Measurements from ENCODE around the gene DCTN5. TPM values are rescaled to one million over a fixed set of nuclear protein-coding genes. Genes with fewer than 3 reads are reported as not detected.
A peak's percentile ranks its signal among the peaks of the same experiment; 100 is the strongest.
"Not testable (repeated sequence)": the region's sequence is repeated elsewhere in the genome, so short reads cannot be mapped to it uniquely, and the experiment has no call there.

Gene DCTN5
- 10 to 100 TPM; 78.7 to 81.3 TPM for total RNA-seq
- long read RNA-seq, full-length matches to known transcripts: 87 of 96 reads
- long read RNA-seq, partial matches to known transcripts: 1 of 96 reads
- long read RNA-seq, other reads (novel, unspliced or antisense): 8 of 96 reads

DNA sequence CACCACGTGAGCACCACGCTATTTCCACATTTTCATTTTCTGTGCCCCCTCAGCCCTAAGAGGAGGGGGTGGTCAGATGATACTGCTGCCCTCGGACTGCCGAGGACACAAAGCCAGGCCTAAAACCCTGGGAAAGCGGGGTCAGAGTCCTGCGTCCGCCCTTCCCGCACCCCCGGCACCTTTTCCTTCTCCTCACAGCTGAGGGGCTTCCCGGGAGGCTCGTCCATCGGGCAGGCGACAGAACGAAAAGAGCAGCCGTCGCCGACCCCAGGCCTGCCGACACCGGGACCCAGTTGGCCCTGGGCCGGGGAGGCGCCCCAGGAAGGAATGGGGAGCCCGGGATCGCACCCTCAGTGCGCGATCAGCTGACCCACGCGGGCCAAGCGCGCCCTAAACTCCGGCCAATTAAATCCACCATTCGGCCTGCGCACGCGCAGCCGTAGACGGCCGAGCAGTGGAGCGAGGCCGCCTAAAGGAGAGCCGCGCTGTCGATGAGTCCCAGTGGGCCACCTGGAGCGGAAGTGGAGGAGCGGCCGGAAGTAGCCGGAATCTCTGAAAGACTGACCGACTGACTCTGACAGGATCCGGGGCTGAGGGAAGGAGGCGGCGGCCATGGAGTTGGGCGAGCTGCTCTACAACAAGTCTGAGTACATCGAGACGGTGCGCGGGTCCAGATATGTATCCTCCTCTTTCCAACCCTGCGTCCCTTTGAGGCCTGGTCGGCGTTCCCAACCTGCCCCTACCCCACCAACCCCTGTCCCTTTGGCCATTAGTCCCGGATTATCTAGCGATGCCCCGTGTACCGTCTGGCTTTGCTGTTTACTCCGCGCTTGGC is at the start of gene DCTN5, which contains the start of gene PALB2:
TSS of gene DCTN5 (plus strand) at position 536 of the 835 bp plus-strand sequence. CDS start at position 613, 77 bp downstream.
TSS of gene PALB2 (minus strand) at position 380 of the 835 bp plus-strand sequence. CDS start at position 227, 153 bp downstream.
- intact Hi-C loops (cut with DNase I, micrococcal nuclease): no loop called here
- peak; percentile 92 to 94 for DNase-seq
- peak; percentile 98 for ATAC-seq

DNA sequence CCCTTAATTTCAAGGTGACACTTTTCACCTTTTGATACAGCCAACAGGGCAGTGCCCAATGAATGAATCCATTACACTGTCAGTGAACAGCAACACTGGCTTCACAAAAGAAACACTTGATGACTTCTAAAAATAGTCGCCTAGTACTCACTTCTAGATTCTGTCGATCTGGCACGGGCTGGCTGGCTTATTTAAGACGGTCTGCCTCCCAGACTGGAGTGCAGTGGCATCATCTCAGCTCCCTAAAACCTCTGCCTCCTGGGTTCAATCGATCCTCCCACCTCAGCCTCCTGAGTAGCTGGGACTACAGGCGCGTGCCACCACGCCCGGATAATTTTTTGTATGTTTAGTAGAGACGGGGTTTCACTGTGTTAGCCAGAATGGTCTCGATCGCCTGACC is 47.1 kb upstream of the DCTN5 start:
- ATAC-seq: no peak
- no peak for DNase-seq
- intact Hi-C loops (cut with DNase I, micrococcal nuclease): no loop called here

DNA sequence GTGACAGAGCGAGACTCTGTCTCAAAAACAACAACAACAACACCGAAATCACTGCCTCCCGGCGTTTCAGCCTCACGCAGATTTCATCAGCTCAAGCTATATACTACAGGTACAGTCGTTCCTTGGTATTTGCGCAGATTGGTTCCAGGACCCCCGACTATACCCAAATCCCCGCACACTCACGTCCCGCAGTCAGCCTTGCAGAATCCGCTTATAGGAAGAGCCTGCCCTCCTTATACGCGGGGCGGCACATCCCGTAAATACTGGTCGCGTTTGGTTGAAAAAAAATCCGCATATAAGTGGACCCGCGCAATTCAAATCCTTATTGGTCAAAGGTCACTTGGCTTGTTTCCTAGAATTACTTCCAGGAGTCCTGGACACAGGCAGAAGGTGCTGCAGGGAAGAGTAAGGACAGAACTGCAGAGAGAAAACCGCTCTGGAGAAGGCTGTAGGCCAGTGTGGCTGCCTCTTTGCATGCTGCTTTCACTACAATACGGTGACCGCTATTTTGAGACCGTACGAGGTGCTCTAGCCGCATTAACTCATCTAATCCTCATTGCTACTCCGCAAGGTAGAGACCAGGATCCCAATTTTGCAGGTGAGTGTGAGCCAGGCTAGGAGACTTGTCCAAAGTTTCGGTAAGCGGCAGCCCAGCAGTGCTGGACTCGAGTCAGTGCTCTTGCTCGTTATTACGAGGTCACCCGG is 45.9 kb upstream of the DCTN5 start:
- DNase-seq (peak in 1 of 2 donors; percentile 11), ATAC-seq (peak; percentile 68)
- intact Hi-C loops (cut with DNase I, micrococcal nuclease): no loop called here

DNA sequence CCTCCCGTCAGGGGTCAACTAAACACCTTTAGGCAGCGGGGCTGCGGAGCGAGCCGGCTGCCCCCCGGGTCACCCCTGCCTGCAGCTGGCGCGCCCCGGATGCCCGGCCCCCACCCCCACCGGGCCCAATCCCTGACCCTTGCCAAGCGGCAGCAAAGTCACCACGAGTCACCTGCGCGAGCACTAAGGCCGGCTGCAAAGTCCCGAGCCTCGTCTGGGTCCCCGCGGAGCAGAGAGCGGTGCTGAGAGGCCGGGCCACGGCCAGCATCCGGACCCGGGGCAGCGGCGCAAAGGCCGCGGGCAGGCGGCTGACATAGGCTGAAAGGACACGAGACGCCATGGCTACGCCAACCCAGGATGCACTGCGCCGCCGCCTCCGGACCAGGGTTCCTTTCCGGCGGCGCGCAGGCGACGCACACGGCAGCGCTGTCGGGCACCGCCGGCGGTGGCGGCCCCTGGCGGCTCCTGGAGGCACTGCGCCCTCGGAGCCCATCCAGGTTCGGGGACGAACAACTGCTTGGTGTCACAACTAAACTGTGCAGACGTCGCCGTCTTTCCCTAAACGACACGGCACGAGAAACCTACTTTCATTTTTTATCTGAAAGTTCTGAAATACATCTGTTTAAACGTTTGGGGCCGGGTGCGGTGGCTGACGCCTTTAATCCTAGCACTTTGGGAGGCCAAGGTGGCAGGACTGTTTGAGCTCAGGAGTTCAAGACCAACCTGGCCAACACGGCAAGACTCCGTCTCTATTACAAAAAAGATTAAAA is 45.1 kb upstream of the DCTN5 start, which contains the start of gene NDUFAB1:
TSS of gene NDUFAB1 (minus strand) at position 366 of the 770 bp plus-strand sequence. CDS start at position 340, 26 bp downstream.
- ATAC-seq (peak; percentile 99), DNase-seq (peak; percentile 86 to 94)
- intact Hi-C loops (cut with DNase I, micrococcal nuclease): no loop called here

DNA sequence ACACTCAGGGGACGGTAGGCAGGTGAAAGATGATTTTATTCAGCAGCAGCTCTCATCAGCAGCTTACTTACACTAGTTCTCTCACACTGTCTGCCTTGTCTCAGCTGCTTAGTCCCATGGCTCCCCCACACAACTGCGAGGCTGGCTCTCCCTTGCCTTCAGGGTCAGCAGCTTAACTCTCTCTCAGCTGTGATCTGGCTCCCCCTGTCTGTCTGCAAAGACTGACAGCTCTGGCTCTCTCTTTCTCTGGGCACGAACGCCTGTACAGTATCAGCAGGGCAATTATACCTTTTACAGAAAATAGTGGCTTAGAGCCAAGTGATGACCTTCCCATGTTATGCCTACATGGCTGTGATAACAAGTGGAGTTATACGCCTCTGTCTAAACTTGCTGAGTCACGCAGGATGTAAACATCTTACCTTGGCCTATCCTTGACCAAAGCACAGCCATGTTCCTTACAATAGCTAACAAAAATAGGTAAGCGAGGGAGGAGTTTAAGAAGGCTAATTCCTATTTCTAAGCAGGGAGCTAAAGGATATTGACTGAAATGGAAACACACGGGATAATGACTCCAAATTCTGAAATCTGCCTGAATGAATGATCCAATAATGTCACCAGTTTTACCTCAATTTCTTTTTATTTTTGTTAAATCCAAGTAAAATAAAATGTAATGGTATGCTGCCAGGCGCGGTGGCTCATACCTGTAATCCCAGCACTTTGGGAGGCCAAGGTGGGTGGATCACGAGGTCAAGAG is 44.1 kb upstream of the DCTN5 start:
- DNase-seq (peak in 1 of 2 donors; percentile 26), ATAC-seq (no peak)
- intact Hi-C loops (cut with DNase I, micrococcal nuclease): no loop called here

DNA sequence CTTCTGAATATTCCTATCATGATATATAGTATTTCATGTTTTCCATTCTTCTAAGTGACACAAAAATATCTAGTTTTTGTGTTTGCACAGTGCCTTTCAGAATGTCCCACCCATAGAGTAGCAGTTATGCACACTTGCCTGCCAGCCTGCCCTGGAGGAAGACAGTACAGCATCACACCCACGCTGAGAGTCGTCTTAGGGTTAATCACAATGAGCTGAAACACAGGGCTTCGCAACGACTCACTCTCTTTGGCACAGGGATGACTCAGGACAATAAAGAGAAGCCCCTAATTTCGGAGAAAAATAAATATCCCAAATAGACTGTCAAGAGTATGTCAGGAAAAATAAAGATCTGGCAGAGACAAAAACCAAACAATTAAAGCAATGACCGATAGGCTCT is 33.5 kb upstream of the DCTN5 start:
- intact Hi-C loops (cut with DNase I, micrococcal nuclease): no loop called here
- ATAC-seq (no peak), DNase-seq (no peak)

DNA sequence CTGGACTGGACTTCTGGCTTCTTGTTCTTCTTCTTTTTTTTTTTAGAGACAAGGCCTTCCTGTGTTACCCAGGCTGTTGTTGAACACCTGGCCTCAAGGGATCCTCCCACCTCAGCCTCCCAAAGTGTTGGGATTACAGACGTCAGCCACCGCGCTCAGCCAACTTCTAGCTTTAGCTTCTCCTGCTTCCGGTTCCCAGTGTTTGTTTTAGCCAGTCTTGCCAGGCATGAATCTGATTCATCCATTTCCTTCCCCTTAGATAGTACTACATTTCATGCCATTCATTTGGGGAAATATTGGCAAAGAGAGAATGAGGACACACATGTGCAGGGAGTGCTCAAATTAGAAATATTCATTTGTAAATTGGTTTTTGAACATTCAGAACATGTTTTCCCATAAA is 33.1 kb upstream of the DCTN5 start:
- intact Hi-C loops (cut with DNase I, micrococcal nuclease): no loop called here
- ATAC-seq: no peak
- DNase-seq: no peak

DNA sequence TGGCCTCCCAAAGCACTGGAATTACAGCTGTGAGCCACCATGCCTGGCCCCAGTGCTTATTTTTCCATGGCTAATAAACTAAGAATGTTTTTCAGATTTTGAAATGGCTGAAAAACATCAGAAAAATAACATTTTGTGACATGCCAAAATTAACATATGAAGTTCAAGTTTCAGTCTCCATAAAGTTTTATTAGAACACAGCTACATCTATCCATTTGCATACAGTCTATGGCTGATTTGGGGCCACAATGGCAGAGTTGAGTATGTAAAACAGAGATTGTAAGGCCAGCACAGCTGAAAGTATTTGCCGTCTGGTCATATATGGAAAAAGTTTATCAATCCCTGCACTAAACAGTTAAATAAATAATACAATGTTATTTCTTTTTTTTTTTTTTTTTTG is 31.3 kb upstream of the DCTN5 start:
- DNase-seq: no peak
- intact Hi-C loops (cut with DNase I, micrococcal nuclease): no loop called here
- ATAC-seq: no peak

DNA sequence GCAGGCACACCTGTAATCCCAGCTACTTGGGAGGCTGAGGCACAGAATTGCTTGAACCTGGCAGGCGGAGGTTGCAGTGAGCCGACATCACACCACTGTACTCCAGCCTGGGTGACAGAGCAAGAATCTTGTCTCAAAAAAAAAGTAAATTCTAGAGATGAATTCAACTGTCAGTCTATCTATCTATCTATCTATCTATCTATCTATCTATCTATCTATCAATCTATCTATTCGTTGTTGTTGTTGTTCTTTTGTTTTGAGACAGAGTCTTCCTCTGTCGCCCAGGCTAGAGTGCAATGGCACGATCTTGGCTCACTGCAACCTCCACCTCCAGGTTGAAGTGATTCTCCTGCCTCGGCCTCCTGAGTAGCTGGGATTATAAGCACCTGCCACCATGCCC is 30.4 kb upstream of the DCTN5 start:
- ATAC-seq; DNase-seq; intact Hi-C loops (cut with DNase I, micrococcal nuclease): not testable (repeated sequence)

DNA sequence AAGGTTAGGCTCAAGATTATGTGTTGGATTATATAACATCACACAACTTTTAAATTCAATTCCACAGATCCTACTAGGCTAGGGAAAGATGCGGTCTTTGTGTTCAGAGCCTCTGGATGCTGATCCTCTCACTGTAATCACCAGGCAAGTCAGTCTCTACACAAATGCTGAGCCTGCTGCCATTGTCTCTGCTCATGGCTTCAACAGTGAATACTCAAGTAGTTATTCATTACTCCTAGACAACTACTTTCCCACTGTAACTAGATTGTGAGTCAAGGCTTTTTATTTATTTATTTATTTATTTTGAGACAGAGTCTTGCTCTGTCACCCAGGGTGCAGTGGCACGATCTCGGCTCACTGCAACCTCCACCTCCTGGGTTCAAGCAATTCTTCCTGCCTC is 29.3 kb upstream of the DCTN5 start:
- ATAC-seq: no peak
- DNase-seq: no peak
- intact Hi-C loops (cut with DNase I, micrococcal nuclease): no loop called here

DNA sequence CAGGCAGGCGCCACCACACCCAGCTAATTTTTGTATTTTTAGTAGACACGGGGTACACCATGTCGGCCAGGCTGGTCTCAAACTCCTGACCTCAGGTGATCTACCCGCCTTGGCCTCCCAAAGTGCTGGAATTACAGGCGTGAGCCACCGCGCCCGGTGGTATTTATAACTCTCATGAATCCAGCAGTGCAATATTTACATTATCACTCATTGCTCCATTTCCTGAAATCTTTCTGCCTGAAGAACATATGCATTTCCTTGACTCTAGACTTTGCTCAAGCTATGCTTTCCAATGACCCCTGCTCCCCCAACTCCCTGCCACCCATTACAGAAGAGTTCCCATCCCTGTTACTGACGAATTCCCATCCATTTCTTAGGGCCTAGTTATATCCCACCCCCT is 25.5 kb upstream of the DCTN5 start:
- DNase-seq (peak in 1 of 2 donors; percentile 7), ATAC-seq (peak; percentile 83)
- intact Hi-C loops (cut with DNase I, micrococcal nuclease): no loop called here

DNA sequence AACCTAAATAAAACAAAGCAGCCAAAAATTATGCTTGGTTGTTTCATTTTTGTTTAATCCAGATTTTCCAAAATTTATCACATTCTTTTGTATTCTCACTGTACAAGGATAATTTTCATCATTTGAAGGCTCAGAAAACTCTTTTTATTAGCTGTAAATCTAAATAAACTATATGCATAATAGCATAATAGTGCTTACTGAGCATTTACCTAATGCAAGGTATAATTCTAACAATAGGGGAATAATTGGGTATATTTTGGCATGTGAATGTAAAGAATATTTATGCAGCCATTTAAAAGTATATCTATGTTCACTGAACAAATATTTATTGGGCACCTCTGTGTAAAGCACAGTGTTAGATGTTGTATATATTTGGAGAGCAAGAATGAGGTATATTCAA is 17.2 kb upstream of the DCTN5 start:
- DNase-seq (no peak), ATAC-seq (no peak)
- intact Hi-C loops (cut with DNase I, micrococcal nuclease): no loop called here

DNA sequence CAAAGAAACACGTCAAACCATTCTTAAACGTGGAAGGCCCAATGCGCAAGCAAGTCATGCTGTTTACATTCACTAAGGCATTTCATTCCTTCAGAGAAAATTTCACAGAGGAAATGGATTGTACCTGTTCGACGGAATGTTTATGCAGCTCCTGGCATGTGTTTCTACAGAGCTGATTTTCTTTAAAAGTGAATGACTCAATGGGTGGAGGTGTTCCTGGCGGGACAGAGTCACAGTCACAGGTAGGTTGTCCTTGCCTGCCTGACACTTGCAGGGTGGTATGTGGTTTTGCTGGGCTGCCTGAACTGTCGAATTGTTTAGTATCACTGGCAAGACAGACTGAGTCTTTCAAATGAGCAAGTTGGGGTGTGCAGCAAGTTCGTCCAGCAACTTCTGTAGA is 11.8 kb upstream of the DCTN5 start:
- DNase-seq: no peak
- ATAC-seq: no peak
- intact Hi-C loops (cut with DNase I, micrococcal nuclease): no loop called here

DNA sequence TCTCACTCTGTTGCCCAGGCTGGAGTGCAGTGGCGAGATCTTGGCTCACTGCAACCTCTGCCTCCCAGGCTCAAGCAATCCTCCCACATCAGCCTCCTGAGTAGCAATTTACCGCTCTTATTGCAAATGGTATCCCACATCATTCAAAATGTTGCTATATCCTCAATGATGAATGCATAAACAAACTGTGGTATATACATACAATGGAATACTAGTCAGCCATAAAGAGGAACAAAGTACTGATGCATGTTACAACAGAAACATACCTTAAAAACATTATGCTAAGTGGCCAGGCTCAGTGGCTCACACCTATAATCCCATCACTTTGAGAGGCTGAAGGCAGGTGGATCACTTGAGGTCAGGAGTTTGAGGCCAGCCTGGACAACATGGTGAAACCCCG is 9.4 kb upstream of the DCTN5 start:
- intact Hi-C loops (cut with DNase I, micrococcal nuclease); ATAC-seq: not testable (repeated sequence)

DNA sequence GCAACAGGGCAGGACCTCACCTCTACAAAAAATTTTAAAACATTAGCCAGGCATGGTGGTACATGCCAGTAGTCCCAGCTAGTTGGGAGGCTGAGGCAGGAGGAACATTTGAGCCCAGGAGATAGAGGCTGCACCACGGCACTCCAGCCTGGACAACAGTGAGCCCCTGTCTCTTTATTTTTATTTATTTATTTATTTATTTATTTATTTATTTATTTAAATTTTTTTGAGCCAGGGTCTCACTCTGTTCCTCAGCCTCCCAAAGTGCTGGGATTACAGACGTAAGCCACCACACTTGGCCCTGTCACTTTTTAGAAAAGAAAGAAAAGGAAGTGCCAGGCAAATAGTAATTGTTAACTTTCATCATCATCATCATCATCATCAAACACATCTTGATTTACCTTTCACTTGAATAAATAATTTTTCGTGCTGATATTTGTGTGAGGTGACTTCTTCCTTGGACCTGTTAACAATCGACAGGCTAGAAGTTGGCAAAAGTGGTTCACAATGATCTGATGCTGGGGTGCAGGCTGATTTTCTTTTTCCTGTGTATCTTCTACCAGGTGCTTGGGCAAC is 6.7 kb upstream of the DCTN5 start:
- intact Hi-C loops (cut with DNase I, micrococcal nuclease): no loop called here
- DNase-seq (no peak), ATAC-seq (no peak)

More for the DNA sequence above, 9.4 kb upstream of the DCTN5 start:
- not testable (repeated sequence) for DNase-seq

DNA sequence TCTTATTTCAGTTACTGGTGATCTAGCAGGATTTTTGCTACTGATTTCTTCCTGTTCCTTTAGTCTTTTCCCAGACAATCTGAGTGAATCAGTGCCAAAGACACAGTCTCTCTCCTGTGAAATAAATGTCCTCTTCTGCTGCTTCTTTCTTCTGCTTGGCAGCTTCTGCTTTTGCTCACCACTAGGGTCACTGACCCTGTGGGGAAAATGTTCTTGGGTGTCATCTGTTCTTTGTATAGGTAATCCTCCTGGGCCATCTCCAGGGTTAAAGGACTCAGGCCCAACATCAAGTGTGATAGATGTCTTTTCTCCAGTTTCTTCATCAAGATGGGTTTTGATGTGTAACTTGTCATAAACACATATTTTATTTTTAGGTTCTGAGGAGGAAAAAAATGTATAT is 5.3 kb upstream of the DCTN5 start:
- ATAC-seq: no peak
- no peak for DNase-seq
- intact Hi-C loops (cut with DNase I, micrococcal nuclease): no loop called here

DNA sequence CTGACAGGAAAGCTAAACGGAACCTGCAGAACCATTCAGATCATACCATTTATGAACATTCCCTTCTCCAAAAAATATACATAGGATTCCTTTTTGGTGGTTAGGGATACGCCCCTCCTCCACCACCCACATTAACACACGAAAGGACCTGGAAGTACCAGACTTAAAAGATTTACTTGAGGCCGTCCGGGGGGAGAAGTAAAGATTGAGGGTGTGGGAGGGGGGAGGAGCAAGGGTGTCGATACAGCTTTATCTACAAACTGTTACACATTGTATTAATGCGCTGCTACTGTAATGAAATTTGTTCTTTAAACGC is 693 bp upstream of the DCTN5 start:
- no peak for DNase-seq
- ATAC-seq: no peak
- intact Hi-C loops (cut with DNase I, micrococcal nuclease): no loop called here

DNA sequence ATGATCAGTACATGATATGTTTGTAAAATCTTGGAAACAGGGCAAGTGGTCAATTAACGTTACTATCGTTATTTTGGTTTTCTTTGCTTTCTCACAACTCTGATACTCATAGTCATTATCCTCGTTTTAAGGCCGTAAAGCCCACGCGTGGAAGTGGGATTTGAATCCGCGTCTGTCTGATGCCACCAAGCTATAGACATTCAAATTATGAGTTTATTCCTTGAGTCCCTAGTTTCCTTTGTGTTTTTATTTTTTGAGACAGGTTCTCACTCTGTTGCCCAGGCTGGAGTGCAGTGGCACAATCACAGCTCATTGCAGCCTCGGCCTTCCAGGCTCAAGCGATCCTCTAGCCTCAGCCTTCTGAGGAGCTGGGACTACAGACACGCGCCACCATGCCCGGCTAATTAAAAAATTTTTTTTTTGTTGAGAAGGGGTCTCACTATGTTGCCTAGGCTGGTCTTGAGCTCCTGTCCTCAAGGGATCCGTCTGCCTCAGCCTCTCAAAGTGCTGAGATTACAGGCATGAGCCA is 1.0 kb downstream of the DCTN5 start:
- no peak for DNase-seq
- intact Hi-C loops (cut with DNase I, micrococcal nuclease): no loop called here
- no peak for ATAC-seq
